Activated effector memory CD4-positive, alpha-beta T cell treated with Interleukin-2 at 50 U/mL for 16 hours (primary cell): ENCODE measurements around the gene COL4A2.

ENCODE experiments used
- DNase-seq: peaks from one replicate; pipeline ENCODE4 v3.0.0-alpha.2; 2020

Gene COL4A2

DNA sequence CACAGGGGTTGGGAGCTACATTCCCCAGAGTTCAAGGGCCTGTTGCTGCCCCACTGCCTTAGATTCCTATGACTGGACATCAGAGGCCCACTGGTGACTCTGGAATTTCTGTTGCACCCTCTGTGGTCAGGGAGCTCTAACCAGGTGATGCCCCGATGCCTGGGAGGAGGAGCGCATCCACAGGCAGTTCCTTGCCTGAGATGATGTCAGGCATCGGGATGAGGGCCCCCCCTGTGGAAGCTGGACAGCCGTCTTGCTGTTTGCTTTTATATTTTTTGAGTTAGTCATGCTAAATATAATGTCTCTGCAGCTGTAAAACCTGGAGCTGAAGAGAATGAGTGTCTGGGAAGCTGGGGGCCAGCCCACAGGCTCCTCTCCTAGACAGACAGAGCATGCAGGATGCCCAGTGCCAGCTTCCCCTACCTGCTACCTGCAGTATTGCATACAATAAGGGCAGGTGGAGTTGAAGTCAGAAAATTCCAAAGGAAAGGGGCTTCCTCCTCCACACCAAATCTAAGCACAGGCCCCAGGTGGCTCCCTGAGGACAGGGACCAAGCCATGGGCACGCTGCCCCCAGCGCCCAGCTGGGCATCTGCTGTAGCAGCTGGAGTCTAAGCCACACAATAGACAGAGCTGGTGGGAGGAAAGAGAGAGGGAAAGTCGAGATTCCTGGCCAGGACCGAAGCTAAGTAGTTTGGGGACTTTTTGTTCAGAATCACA lies 16.2 kb downstream of the COL4A2 start:
- no peak for DNase-seq

GRCh38 chr13:110324026-110324749 lies 17.1 kb downstream of the COL4A2 start:
- no peak for DNase-seq

- no peak for DNase-seq
Measured at GRCh38 chr13:110326263-110326904, 19.3 kb downstream of the COL4A2 start.

DNA sequence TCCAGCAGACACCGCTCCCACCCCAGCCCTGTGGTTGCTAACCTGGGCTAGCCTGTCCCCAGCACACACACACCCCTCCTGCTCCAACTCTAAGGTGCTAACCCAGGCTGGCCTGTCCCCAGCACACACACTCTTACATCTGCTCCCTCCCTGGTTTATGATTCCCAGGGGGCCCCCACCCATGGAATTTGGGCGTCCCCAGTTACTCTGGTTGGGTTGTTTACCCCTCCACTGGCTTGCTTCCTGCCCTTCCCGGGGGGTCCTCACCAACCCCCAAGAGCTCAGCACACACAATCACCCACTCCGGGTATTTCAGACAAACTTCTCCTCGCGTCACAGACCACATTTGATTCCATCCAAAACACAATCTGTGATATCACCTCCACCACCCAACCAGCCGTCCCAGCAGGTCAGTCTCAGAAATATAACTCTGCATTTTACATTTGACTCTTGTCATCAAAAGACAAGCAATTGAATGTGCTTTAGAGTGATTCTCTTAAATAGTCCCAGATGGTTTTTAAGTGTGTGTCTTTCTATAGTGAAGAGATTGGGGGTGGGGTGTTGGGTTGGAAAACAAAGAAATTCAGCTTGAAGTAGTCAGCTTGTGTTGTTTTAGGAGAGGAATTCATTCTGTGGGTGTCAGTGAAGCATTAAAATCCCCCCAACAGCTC lies 20.1 kb downstream of the COL4A2 start:
- no peak for DNase-seq

DNA sequence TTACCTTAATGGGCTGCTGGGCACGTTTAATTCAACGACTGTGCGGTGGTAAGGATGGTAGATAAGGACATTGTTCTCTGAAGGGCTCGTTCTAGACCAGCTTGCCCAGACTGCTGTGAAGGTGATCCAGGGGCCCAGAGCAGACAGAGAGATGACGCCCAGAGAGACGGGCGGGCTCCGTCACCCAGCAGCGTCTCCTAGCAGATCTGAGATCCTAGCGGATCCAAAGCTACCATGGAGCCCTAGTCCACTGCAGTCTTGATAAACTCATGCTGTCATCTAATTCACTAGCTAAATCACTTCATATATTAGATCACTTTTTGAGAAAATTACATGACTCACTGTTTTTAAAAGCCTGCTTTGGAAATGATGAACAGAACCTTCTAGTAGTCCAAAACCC lies 21.5 kb downstream of the COL4A2 start:
- no peak for DNase-seq

GRCh38 chr13:110329258-110329657 lies 22.2 kb downstream of the COL4A2 start:
- DNase-seq: no peak

- DNase-seq: no peak
Measured at GRCh38 chr13:110329798-110330461, 22.8 kb downstream of the COL4A2 start.

- no peak for DNase-seq
Measured at GRCh38 chr13:110330491-110331011, 23.5 kb downstream of the COL4A2 start.

- DNase-seq: no peak
Measured at GRCh38 chr13:110331362-110331761, 24.3 kb downstream of the COL4A2 start.

DNA sequence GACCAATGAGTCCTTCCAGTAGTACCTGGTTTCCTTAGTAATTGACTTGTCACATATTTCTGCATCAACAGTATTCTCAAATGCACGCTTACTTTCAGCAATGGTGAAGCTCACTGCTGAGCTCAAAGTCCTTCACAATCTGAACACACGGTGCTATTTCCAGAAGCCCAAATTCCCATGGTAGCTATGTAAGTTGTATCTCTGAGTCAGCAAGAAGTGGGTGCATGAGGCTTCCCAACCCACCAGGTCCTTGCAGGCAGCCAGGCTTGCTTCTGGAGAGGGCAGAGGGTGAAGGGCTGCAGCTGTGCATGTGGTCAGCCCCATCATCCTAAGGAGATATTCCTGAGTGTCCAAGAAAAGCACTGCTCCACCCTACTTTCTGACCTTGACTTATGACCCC lies 25.7 kb downstream of the COL4A2 start:
- no peak for DNase-seq

- DNase-seq: no peak
Measured at GRCh38 chr13:110333837-110334236, 26.8 kb downstream of the COL4A2 start.

DNA sequence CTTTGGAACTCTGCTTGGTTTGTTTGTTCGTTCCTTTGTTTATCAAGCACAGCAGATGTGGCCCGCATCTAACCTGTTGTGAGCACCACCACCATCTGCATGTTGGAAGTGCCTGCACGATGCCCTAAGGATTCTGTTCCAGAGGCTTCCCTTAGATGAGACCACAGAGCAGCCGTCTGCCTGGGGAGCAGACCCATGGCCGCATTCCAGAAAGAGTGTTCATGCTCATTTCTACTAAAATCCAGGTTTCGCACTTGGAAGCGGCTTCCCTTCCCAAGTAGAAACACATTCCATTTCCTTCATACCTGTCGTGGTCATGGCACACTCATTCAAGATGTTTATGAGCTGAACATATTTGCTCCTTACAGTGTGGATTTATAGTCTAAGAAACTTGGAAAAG lies 27.2 kb downstream of the COL4A2 start:
- DNase-seq: no peak

GRCh38 chr13:110334841-110335490 lies 27.9 kb downstream of the COL4A2 start:
- DNase-seq: no peak

- no peak for DNase-seq
Measured at GRCh38 chr13:110336108-110336507, 29.0 kb downstream of the COL4A2 start.

- no peak for DNase-seq
Measured at GRCh38 chr13:110336681-110337080, 29.6 kb downstream of the COL4A2 start.

GRCh38 chr13:110337247-110337646 lies 30.2 kb downstream of the COL4A2 start:
- no peak for DNase-seq

DNA sequence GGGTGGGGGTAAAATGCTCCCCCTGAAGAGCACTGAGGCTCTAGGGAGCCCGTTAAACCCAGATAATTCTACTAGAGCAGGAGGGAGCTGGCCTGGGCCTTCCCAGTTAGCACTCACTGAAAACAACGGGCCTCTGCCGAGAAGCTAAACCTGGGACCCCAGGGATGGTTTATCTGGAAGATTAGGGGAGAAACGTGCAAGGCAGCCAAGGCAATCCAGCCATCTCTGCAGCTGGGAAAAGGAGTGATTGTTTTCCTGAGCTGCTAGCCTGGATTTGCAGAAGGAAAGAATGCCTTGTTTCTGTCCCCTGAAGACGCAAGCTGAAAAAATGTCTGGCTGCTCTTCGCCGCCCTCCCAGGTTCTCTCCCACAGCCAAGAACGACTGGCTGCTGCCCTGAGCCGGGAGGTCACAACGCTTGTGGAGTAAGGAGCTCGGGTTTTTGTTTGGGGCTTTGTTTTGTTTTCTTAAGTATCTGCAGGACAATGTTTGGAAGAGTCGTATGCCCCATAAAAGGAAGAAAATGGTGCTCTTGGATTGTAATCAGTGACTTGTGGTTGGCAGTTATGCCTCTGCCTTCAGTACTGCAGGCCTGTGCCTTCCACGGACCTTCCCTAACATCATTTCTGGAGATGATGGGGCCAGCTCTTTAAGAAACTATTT lies 31.5 kb downstream of the COL4A2 start:
- no peak for DNase-seq

DNA sequence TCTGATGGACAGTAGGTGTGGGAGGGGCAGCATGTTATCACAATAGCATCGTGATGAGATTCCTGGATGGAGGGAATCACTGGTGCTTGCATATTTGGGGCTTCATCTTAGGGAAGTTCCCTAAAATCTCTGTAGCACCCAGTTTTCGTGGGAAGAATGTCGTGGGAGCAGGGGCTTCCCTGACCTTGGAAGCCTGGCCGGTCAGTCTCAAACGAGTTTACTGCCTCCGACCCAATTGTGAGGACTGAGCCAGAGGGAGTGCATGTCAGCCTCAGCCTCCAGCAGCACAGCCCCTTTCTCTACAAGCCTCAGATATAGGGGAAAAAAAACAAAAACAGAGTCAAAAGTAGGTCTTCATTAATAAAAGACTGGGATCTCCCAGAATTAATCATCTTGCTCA lies 32.2 kb downstream of the COL4A2 start:
- DNase-seq: no peak

GRCh38 chr13:110339975-110340550 lies 33.0 kb downstream of the COL4A2 start:
- DNase-seq: no peak

- peak; percentile 3 for DNase-seq
Measured at GRCh38 chr13:110340812-110341444, 33.8 kb downstream of the COL4A2 start.
